A673 (cell line): ENCODE results near the gene CMPK2.

Experiments used
- EZH2 ChIP-seq: fragments of 200-600 bp; sonication (generic); IDR thresholded peaks from 2 replicates; pipeline ENCODE4 v1.6.1; 2017; ENCODE audit warnings: borderline replicate concordance, low read depth, mild to moderate bottlenecking, mixed read lengths, antibody characterized with exemption, low read length; ENCODE audit not compliant: poor library complexity, severe bottlenecking
- TF ChIP-seq, protein P1 (sequence below): fragments of 300-800, 200-600 bp; sonication (generic); conservative IDR thresholded peaks from 2 replicates; pipeline ENCODE4 v1.5.1; 2017; ENCODE audit warnings: low read depth, mild to moderate bottlenecking, antibody characterized with exemption, low read length, moderate library complexity, mixed read lengths

DNA sequence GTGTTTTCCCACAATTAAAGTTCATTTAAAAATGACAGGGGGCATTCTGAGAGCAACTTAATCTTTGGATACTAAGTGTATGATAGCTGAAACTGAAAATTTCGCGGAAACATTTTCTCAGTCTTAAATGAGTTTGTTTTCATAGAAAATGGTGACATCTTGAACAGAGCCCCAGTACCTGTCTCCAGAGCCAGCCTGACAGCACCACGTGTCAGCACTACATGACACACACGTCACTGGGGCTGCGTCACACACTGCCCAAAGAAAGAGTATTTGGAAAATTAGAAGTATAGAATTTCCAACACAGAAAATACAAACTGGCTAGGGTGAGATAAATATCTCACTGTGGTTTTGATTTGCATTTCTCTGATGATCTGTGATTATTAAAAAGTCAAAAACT lies 50.8 kb downstream of the CMPK2 start:
- TF ChIP-seq, protein P1, sequence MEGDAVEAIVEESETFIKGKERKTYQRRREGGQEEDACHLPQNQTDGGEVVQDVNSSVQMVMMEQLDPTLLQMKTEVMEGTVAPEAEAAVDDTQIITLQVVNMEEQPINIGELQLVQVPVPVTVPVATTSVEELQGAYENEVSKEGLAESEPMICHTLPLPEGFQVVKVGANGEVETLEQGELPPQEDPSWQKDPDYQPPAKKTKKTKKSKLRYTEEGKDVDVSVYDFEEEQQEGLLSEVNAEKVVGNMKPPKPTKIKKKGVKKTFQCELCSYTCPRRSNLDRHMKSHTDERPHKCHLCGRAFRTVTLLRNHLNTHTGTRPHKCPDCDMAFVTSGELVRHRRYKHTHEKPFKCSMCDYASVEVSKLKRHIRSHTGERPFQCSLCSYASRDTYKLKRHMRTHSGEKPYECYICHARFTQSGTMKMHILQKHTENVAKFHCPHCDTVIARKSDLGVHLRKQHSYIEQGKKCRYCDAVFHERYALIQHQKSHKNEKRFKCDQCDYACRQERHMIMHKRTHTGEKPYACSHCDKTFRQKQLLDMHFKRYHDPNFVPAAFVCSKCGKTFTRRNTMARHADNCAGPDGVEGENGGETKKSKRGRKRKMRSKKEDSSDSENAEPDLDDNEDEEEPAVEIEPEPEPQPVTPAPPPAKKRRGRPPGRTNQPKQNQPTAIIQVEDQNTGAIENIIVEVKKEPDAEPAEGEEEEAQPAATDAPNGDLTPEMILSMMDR: no peak
- TF ChIP-seq EZH2: no peak
